Upper lobe of left lung (tissue), 6 donors: ENCODE results near the gene GPC5. TPM values are rescaled to one million over a fixed set of nuclear protein-coding genes. Genes with fewer than 3 reads are reported as not detected.

Source experiments
- ATAC-seq, 2 donors: fragments of 200-7000 bp; cut with Tn5 transposase; one replicate each; pipeline ENCODE4 v1.9.1; 2022; ENCODE audit warnings: mild to moderate bottlenecking in 2 of 2, moderate library complexity in 2 of 2; ENCODE audit not compliant: low FRiP score in 2 of 2
- DNase-seq, 2 donors: peaks; one replicate each; pipeline ENCODE4 v3.0.0-alpha.2; 2019 to 2020
- H3K27ac ChIP-seq, 4 donors: fragments of 200-600 bp; sonication (generic); one replicate each; pipeline ENCODE4 v1.5.1; 2016 to 2019
- H3K27me3 ChIP-seq, 4 donors: fragments of 200-600 bp; sonication (generic); one replicate each; pipeline ENCODE4 v1.5.1; 2017 to 2019
- H3K36me3 ChIP-seq, 4 donors: fragments of 200-600 bp; sonication (generic); one replicate each; pipeline ENCODE4 v1.5.1; 2016 to 2019
- H3K4me1 ChIP-seq, 4 donors: fragments of 200-600 bp; sonication (generic); one replicate each; pipeline ENCODE4 v1.5.1; 2018 to 2019
- H3K4me3 ChIP-seq, 4 donors: fragments of 200-600 bp; sonication (generic); one replicate each; pipeline ENCODE4 v1.5.1; 2017 to 2019; ENCODE audit warnings: mild to moderate bottlenecking in 2 of 4, moderate library complexity in 1 of 4
- H3K9me3 ChIP-seq, 4 donors: fragments of 200-600 bp; sonication (generic); one replicate each; pipeline ENCODE4 v1.5.1; 2018 to 2019
- EP300 ChIP-seq, 4 donors: sonication (generic); formaldehyde crosslinking; IDR thresholded peaks; one replicate each; pipeline ENCODE4 v1.5.1; 2017; ENCODE audit warnings: antibody characterized with exemption in 4 of 4, control low read depth in 2 of 4
- POLR2A ChIP-seq, 4 donors: fragments of 450-650 bp; IDR thresholded peaks; one replicate each; pipeline ENCODE4 v1.5.1; 2016 to 2017; ENCODE audit warnings: antibody characterized with exemption in 4 of 4, mild to moderate bottlenecking in 2 of 4
- POLR2AphosphoS5 ChIP-seq, 2 donors: sonication (generic); formaldehyde crosslinking; IDR thresholded peaks; one replicate each; pipeline ENCODE4 v1.5.1; 2017; ENCODE audit warnings: antibody characterized with exemption in 2 of 2
- WGBS, 2 donors: methylation state at CpG; one replicate each; pipeline ENCODE4 v1.1.5; 2017 to 2018; 5-methylcytosine and 5-hydroxymethylcytosine counted together
- total RNA-seq, 6 donors: library from RNA; depleted of rRNA in 4 of 6; stranded (reverse); fragments of >200 nt in 4 of 6; gene quantifications; one replicate each; pipeline versions ENCODE4 v1.1.0 to v1.2.1, GENCODE V29; 2016 to 2021
- TF ChIP-seq, protein P1 (sequence below), 6 experiments: fragments of 450-650 bp in 4 of 6; fragments of 200-600 bp in 2 of 6; sonication (generic) in 2 of 6; IDR thresholded peaks; one replicate each; pipeline ENCODE4 v1.5.1; 2016 to 2019; ENCODE audit warnings: antibody characterized with exemption in 6 of 6
- donor health status: DM: no; HTN: no; CAD: no; lungs with moderate emphysema.
- donor health status: DM: no; HTN: yes; CAD: no; lungs with severe emphysema.

Gene GPC5
- total RNA-seq, 6 donors from 2014 or later, result 7.6 to 51.4 (median 12.8) TPM

DNA sequence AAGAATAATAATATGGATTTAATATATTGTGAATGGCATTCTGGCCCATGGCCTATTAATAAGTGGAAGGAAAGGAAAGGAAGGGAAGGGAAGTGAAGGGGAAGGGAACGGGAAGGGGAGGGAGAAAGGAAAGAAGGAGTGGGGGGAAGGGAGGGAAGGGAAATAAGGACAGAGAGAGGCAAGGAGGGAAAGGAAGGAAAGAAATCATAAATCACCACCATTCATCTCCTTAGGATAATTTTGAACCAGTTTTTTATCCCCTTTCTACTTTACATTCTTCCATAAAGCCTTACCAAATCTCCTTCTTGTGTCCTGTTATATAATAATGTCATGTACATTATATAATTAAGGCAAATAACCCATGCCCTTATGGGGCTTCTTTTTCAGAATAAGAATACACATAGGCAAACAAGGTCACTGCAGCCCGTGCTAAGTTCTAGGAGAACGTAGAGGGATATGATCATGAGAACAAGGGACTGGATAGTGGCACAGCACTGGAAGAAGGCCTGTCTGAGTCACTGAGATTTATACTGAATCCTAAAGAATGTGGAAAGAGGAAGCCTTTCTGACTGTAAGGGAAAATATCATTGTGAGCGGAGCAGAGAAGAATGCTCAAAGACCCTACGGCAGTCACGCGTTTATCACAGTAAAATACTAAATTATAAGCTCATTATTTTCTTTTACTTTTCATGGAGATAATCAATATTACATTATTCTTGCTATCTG is 1383.7 kb downstream of the GPC5 start:
- Histone ChIP-seq H3K27ac (no peak overlapping the region), H3K27me3 (no peaks in the 10 kb centered on the region), H3K4me1 (no peaks in the 10 kb centered on the region), H3K36me3 (no peaks in the 10 kb centered on the region), H3K9me3 (no peaks in the 10 kb centered on the region), H3K4me3 (no peak overlapping the region)
- 76 to 83% methylated on average over 7 of the region's 7 CpGs for WGBS, 2 donors
- ATAC-seq (no peak), DNase-seq (no peak)
- no peak for TF ChIP-seq POLR2AphosphoS5 (IDR thresholded peaks at IDR 0.05)
- no peak for TF ChIP-seq EP300 (IDR thresholded peaks at IDR 0.05)
- TF ChIP-seq, protein P1, sequence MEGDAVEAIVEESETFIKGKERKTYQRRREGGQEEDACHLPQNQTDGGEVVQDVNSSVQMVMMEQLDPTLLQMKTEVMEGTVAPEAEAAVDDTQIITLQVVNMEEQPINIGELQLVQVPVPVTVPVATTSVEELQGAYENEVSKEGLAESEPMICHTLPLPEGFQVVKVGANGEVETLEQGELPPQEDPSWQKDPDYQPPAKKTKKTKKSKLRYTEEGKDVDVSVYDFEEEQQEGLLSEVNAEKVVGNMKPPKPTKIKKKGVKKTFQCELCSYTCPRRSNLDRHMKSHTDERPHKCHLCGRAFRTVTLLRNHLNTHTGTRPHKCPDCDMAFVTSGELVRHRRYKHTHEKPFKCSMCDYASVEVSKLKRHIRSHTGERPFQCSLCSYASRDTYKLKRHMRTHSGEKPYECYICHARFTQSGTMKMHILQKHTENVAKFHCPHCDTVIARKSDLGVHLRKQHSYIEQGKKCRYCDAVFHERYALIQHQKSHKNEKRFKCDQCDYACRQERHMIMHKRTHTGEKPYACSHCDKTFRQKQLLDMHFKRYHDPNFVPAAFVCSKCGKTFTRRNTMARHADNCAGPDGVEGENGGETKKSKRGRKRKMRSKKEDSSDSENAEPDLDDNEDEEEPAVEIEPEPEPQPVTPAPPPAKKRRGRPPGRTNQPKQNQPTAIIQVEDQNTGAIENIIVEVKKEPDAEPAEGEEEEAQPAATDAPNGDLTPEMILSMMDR (IDR thresholded peaks at IDR 0.05), result no peak
- TF ChIP-seq POLR2A (IDR thresholded peaks at IDR 0.05), result no peak

DNA sequence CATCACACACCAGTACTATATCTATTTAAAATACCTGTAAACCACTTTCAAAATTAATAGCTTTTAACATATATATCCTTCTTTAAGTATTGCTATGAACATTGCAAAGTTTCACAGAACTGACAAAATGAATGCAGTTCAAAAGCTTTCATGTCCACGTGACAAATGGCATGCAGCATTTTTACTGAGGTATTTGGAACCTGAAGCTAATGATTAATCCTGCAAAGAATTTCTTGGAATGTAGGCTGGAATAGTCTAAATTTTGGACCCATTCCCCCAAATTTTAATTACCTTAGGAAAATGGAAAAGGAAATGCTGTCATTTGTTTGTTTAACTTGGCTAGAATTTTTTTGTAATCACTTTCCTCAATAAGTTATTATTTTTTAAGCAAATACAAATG is 1404.4 kb downstream of the GPC5 start:
- TF ChIP-seq POLR2AphosphoS5 (IDR thresholded peaks at IDR 0.05) (no peak), EP300 (IDR thresholded peaks at IDR 0.05) (no peak), POLR2A (IDR thresholded peaks at IDR 0.05) (no peak)
- TF ChIP-seq, protein P1 (IDR thresholded peaks at IDR 0.05), result no peak
- no peak overlapping the region for H3K27ac ChIP-seq
- H3K4me3 ChIP-seq, result no peak overlapping the region
- no peaks in the 10 kb centered on the region for H3K36me3 ChIP-seq
- no peaks in the 10 kb centered on the region for H3K9me3 ChIP-seq
- no peaks in the 10 kb centered on the region for H3K4me1 ChIP-seq
- 46 to 64% methylated on average over 1 of the region's 1 CpG for WGBS, 2 donors
- DNase-seq (no peak), ATAC-seq (no peak)
- H3K27me3 ChIP-seq, result no peaks in the 10 kb centered on the region

DNA sequence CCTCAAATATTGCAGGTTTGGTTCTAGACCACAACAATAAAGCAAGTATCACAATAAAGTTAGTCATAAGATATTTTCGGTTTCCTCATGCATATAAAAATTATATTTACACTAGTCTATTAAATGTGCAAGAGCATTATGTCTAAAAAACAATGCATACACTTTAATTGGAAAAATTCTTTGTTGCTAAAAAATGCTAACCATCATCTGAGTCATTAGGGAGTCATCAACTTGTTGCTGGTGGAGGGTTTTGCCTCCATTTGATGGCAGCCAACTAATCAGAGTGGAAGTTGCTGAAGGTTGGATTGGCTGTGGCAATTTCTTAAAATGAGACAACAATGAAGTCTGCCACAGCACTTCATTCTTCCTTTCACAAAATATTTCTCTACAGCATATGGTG is 1405.9 kb downstream of the GPC5 start:
- no peaks in the 10 kb centered on the region for H3K9me3 ChIP-seq
- H3K4me3 ChIP-seq, result no peak overlapping the region
- no peaks in the 10 kb centered on the region for H3K27me3 ChIP-seq
- H3K4me1 ChIP-seq, result no peaks in the 10 kb centered on the region
- ATAC-seq (no peak), DNase-seq (no peak)
- no peaks in the 10 kb centered on the region for H3K36me3 ChIP-seq
- TF ChIP-seq POLR2AphosphoS5 (IDR thresholded peaks at IDR 0.05), result no peak
- TF ChIP-seq, protein P1 (IDR thresholded peaks at IDR 0.05), result no peak
- TF ChIP-seq EP300 (IDR thresholded peaks at IDR 0.05), result no peak
- no peak for TF ChIP-seq POLR2A (IDR thresholded peaks at IDR 0.05)
- WGBS, 2 donors, result 80 to 83% methylated on average over 1 of the region's 1 CpG
- H3K27ac ChIP-seq, result no peak overlapping the region

DNA sequence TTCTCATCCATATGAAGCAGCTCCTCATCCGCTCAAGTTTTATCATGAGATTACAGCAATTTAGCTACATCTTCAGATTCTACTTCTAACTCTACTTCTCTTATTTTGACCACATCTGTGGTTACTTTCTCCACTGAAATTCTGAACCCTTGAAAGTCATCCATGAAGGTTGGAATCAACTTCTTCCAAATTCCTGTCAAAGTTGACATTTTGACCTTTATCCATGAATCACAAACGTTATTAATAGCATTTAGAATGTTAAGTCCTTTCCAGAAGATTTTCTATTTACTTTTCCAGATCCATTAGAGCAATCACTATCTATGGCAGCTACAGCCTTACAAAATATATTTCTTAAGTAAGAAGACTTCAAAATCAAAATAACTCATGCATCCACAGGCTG is 1406.5 kb downstream of the GPC5 start:
- ATAC-seq, result no peak
- Histone ChIP-seq H3K27ac (no peak overlapping the region), H3K36me3 (no peaks in the 10 kb centered on the region), H3K9me3 (no peaks in the 10 kb centered on the region), H3K4me3 (no peak overlapping the region), H3K4me1 (no peaks in the 10 kb centered on the region), H3K27me3 (no peaks in the 10 kb centered on the region)
- 45 to 72% methylated on average over 2 of the region's 2 CpGs for WGBS, 2 donors
- no peak for TF ChIP-seq EP300 (IDR thresholded peaks at IDR 0.05)
- TF ChIP-seq, protein P1 (IDR thresholded peaks at IDR 0.05), result no peak
- no peak for TF ChIP-seq POLR2A (IDR thresholded peaks at IDR 0.05)
- DNase-seq, result no peak

DNA sequence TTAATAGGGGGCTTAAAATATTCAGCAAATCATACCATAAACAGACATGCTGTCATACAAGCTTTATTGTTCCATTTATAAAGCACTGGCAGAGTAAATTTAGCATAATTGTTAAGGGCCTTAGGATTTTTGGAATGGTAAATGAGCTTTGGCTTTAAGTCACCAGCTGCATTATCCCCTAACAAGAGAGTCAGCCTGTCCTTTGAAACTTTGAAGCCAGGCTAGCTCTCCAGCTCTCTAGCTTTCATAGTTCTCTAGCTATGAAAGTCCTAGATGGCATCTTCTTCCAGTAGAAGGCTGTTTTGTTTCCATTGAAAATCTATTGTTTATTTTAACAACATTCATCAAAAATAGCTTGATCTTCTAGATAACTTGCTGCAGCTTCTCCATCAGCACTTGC is 1407.3 kb downstream of the GPC5 start:
- Histone ChIP-seq H3K36me3 (no peaks in the 10 kb centered on the region), H3K4me1 (no peaks in the 10 kb centered on the region), H3K9me3 (no peaks in the 10 kb centered on the region), H3K27ac (peak overlapping the region in 3 of 4 donors; percentile 50 to 63 (median 60)), H3K27me3 (no peaks in the 10 kb centered on the region), H3K4me3 (peak overlapping the region in 3 of 4 donors; percentile 26 to 49 (median 42))
- TF ChIP-seq EP300 (IDR thresholded peaks at IDR 0.05), result no peak
- TF ChIP-seq, protein P1 (IDR thresholded peaks at IDR 0.05), result no peak
- no peak for TF ChIP-seq POLR2AphosphoS5 (IDR thresholded peaks at IDR 0.05)
- DNase-seq (no peak), ATAC-seq (no peak)
